Measurements from ENCODE around the gene ABHD6.
"Not testable (repeated sequence)": the region's sequence is repeated elsewhere in the genome, so short reads cannot be mapped to it uniquely, and the experiment has no call there.

DNA sequence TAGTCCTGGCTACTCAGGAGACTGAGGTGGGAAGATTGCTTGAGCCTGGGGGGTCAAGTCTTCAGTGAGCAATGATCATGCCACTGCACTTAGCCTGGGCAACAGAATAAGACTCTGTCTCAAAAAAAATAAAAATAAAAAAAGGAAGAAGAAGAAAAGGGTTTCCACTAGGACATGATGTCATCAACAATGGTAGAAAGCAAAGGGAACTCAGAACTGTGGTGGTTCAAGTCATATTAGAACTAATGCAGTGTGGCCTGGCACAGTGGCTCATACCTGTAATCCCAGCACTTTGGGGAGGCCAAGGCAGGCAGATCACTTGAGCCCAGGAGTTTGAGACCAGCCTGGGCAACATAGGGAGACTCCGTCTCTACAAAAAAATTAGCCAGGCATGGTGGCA lies 30.0 kb downstream of the ABHD6 start:
- TF ChIP-seq, protein P1, sequence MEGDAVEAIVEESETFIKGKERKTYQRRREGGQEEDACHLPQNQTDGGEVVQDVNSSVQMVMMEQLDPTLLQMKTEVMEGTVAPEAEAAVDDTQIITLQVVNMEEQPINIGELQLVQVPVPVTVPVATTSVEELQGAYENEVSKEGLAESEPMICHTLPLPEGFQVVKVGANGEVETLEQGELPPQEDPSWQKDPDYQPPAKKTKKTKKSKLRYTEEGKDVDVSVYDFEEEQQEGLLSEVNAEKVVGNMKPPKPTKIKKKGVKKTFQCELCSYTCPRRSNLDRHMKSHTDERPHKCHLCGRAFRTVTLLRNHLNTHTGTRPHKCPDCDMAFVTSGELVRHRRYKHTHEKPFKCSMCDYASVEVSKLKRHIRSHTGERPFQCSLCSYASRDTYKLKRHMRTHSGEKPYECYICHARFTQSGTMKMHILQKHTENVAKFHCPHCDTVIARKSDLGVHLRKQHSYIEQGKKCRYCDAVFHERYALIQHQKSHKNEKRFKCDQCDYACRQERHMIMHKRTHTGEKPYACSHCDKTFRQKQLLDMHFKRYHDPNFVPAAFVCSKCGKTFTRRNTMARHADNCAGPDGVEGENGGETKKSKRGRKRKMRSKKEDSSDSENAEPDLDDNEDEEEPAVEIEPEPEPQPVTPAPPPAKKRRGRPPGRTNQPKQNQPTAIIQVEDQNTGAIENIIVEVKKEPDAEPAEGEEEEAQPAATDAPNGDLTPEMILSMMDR (IDR thresholded peaks at IDR 0.05; ENCODE audit: low read depth, low read length) = not testable (repeated sequence)
- TF ChIP-seq, protein P2, sequence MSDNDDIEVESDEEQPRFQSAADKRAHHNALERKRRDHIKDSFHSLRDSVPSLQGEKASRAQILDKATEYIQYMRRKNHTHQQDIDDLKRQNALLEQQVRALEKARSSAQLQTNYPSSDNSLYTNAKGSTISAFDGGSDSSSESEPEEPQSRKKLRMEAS (IDR thresholded peaks at IDR 0.05; ENCODE audit: low read depth, low read length) = not testable (repeated sequence)
